Measurements from ENCODE around the gene SH3RF1.

GRCh38 chr4:169102026-169102425 is 168.7 kb downstream of the SH3RF1 start:
- TF ChIP-seq CTCF (IDR thresholded peaks at IDR 0.05) (no peak), POLR2AphosphoS5 (IDR thresholded peaks at IDR 0.05) (no peak)

Data from prostate gland (tissue), 2 donors.